ENCODE measurements around the gene KCNAB1. TPM values are rescaled to one million over a fixed set of nuclear protein-coding genes. Genes with fewer than 3 reads are reported as not detected.

Gene KCNAB1
- total and polyA plus RNA-seq, 2 of the 8 experiments (the other 6 are each of a cell fraction or from before 2014, with no cell fraction given), result 0.51 to 2.3 TPM

- TF ChIP-seq CBX8 (IDR thresholded peaks at IDR 0.05; ENCODE audit: borderline replicate concordance, low read depth, low read length) (no peak), CHD2 (IDR thresholded peaks at IDR 0.05; ENCODE audit: low read length) (no peak)
Observed at GRCh38 chr3:156285626-156286025, 165.2 kb downstream of the KCNAB1 start (continued).

All from H1 (cell line).